Upper lobe of left lung (tissue), 6 donors: ENCODE data around the gene GAL3ST2. TPM values are rescaled to one million over a fixed set of nuclear protein-coding genes. Genes with fewer than 3 reads are reported as not detected.
A peak's percentile ranks its signal among the peaks of the same experiment; 100 is the strongest.

ENCODE experiments used
- ATAC-seq, 2 donors: fragments of 200-7000 bp; cut with Tn5 transposase; one replicate each; pipeline ENCODE4 v1.9.1; 2022; ENCODE audit warnings: mild to moderate bottlenecking in 2 of 2, moderate library complexity in 2 of 2; ENCODE audit not compliant: low FRiP score in 2 of 2
- DNase-seq, 2 donors: peaks; one replicate each; pipeline ENCODE4 v3.0.0-alpha.2; 2019 to 2020
- H3K27ac ChIP-seq, 4 donors: fragments of 200-600 bp; sonication (generic); one replicate each; pipeline ENCODE4 v1.5.1; 2016 to 2019
- H3K27me3 ChIP-seq, 4 donors: fragments of 200-600 bp; sonication (generic); one replicate each; pipeline ENCODE4 v1.5.1; 2017 to 2019
- H3K36me3 ChIP-seq, 4 donors: fragments of 200-600 bp; sonication (generic); one replicate each; pipeline ENCODE4 v1.5.1; 2016 to 2019
- H3K4me1 ChIP-seq, 4 donors: fragments of 200-600 bp; sonication (generic); one replicate each; pipeline ENCODE4 v1.5.1; 2018 to 2019
- H3K4me3 ChIP-seq, 4 donors: fragments of 200-600 bp; sonication (generic); one replicate each; pipeline ENCODE4 v1.5.1; 2017 to 2019; ENCODE audit warnings: mild to moderate bottlenecking in 2 of 4, moderate library complexity in 1 of 4
- H3K9me3 ChIP-seq, 4 donors: fragments of 200-600 bp; sonication (generic); one replicate each; pipeline ENCODE4 v1.5.1; 2018 to 2019
- EP300 ChIP-seq, 4 donors: sonication (generic); formaldehyde crosslinking; IDR thresholded peaks; one replicate each; pipeline ENCODE4 v1.5.1; 2017; ENCODE audit warnings: antibody characterized with exemption in 4 of 4, control low read depth in 2 of 4
- POLR2A ChIP-seq, 4 donors: fragments of 450-650 bp; IDR thresholded peaks; one replicate each; pipeline ENCODE4 v1.5.1; 2016 to 2017; ENCODE audit warnings: antibody characterized with exemption in 4 of 4, mild to moderate bottlenecking in 2 of 4
- POLR2AphosphoS5 ChIP-seq, 2 donors: sonication (generic); formaldehyde crosslinking; IDR thresholded peaks; one replicate each; pipeline ENCODE4 v1.5.1; 2017; ENCODE audit warnings: antibody characterized with exemption in 2 of 2
- WGBS, 2 donors: methylation state at CpG; one replicate each; pipeline ENCODE4 v1.1.5; 2017 to 2018; 5-methylcytosine and 5-hydroxymethylcytosine counted together
- total RNA-seq, 6 donors: library from RNA; depleted of rRNA in 4 of 6; stranded (reverse); fragments of >200 nt in 4 of 6; gene quantifications; one replicate each; pipeline versions ENCODE4 v1.1.0 to v1.2.1, GENCODE V29; 2016 to 2021
- TF ChIP-seq, protein P1 (sequence below), 6 experiments: fragments of 450-650 bp in 4 of 6; fragments of 200-600 bp in 2 of 6; sonication (generic) in 2 of 6; IDR thresholded peaks; one replicate each; pipeline ENCODE4 v1.5.1; 2016 to 2019; ENCODE audit warnings: antibody characterized with exemption in 6 of 6
- donor health status: DM: no; HTN: no; CAD: no; lungs with moderate emphysema.
- donor health status: DM: no; HTN: yes; CAD: no; lungs with severe emphysema.

The GAL3ST2 gene
- total RNA-seq, 6 donors from 2014 or later = 0.59 to 2.1 (median 0.91) TPM; not detected in 3

DNA sequence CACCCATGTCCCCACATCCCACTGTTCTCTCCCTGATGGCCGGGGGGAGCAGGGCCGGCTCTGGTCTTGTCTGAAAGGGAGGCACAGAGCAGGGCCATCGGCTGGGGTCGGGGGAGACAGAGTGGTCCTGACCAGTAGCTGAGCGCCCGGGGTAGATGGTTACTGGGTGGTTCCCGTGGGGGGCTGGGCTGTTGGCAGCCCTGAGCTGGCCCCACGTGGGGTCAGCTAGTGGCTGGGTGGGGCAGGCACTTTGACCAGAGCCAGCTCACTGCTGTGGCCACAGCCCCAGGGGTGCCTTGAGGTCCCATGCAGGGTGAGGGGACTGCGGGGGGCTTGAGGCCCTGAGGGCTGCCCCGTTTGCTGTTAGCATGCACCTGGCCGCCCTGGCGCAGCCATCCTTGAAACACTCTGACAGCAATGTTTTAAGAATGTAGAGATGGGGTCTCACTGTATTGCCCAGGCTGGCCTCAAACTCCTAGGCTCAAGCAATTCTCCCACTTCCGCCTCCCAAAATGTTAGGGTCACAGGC, 20.1 kb downstream of the GAL3ST2 start:
- WGBS, 2 donors = 88 to 95% methylated on average over 9 to 13 of the region's 13 CpGs
- TF ChIP-seq EP300 (IDR thresholded peaks at IDR 0.05) (no peak), POLR2A (IDR thresholded peaks at IDR 0.05) (no peak), POLR2AphosphoS5 (IDR thresholded peaks at IDR 0.05) (no peak)
- TF ChIP-seq, protein P1, sequence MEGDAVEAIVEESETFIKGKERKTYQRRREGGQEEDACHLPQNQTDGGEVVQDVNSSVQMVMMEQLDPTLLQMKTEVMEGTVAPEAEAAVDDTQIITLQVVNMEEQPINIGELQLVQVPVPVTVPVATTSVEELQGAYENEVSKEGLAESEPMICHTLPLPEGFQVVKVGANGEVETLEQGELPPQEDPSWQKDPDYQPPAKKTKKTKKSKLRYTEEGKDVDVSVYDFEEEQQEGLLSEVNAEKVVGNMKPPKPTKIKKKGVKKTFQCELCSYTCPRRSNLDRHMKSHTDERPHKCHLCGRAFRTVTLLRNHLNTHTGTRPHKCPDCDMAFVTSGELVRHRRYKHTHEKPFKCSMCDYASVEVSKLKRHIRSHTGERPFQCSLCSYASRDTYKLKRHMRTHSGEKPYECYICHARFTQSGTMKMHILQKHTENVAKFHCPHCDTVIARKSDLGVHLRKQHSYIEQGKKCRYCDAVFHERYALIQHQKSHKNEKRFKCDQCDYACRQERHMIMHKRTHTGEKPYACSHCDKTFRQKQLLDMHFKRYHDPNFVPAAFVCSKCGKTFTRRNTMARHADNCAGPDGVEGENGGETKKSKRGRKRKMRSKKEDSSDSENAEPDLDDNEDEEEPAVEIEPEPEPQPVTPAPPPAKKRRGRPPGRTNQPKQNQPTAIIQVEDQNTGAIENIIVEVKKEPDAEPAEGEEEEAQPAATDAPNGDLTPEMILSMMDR (IDR thresholded peaks at IDR 0.05) = no peak
- ATAC-seq (no peak), DNase-seq (peak; percentile 17 to 63)
- Histone ChIP-seq H3K4me3 (no peak overlapping the region), H3K27ac (no peak overlapping the region), H3K27me3 (no peaks in the 10 kb centered on the region), H3K4me1 (no peaks in the 10 kb centered on the region), H3K9me3 (no peaks in the 10 kb centered on the region), H3K36me3 (no peaks in the 10 kb centered on the region)

DNA sequence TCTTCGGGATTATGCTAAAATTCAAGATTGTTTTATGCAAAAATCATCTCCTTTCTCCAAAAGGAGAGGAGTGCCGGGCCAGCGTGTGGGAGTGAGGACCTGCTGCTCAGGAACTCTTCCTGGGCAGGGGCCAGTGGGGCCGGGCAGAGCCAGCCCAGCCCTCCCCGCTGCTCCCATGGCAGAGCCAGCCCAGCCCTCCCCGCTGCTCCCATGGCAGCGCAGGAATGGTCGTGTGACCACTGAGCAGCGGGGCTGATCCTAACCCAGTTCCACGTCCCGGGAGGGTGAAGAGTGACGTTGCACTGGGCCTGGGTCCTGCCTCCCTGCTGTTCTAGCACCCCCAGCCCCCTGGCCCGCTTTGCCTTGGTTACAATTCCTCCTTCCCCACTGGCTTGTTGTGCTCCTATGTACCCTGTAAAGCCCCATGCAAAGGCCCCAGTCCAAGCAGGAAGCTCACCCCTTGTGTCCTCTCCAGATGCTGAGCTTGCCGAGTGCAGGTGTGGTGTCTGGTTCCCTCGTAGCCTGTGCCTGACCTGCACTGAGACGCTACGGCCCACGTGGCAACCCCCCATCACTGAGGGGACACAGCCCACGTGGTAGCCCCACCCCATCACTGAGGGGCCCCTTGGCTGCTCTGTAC, 20.9 kb downstream of the GAL3ST2 start:
- 83 to 89% methylated on average over 7 to 19 of the region's 19 CpGs for WGBS, 2 donors
- Histone ChIP-seq H3K4me1 (no peaks in the 10 kb centered on the region), H3K9me3 (no peaks in the 10 kb centered on the region), H3K4me3 (no peak overlapping the region), H3K36me3 (no peaks in the 10 kb centered on the region), H3K27me3 (no peaks in the 10 kb centered on the region), H3K27ac (no peak overlapping the region)
- DNase-seq (peak; percentile 15 to 51), ATAC-seq (no peak)
- TF ChIP-seq POLR2A (IDR thresholded peaks at IDR 0.05) = no peak
- TF ChIP-seq EP300 (IDR thresholded peaks at IDR 0.05) = no peak

DNA sequence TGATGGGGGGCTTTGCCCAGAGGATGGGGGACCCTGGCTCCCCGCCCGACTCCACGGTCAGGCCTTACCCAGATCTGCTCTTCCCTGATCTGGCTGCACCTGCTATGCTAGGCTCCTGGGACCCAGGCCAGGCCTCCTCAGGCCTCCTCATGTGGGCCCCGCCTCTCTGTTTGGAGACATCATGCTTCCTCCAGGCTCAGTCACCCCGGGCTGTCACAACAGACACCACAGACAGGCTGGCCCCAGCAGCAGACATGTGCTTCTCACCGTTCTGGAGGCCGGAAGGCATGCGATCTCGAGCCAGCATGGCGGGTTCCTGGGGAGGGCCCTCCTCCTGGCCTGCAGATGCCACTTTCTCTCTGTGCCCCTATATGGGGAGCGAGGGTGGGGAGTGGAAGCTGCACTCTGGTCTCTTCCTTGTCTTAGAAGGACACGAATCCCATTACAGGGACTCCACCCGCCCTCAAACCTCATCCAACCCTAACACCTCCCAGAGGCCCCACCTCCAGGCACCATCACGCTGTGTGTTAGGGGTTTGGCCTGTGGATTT, 21.5 kb downstream of the GAL3ST2 start:
- no peak for DNase-seq

DNA sequence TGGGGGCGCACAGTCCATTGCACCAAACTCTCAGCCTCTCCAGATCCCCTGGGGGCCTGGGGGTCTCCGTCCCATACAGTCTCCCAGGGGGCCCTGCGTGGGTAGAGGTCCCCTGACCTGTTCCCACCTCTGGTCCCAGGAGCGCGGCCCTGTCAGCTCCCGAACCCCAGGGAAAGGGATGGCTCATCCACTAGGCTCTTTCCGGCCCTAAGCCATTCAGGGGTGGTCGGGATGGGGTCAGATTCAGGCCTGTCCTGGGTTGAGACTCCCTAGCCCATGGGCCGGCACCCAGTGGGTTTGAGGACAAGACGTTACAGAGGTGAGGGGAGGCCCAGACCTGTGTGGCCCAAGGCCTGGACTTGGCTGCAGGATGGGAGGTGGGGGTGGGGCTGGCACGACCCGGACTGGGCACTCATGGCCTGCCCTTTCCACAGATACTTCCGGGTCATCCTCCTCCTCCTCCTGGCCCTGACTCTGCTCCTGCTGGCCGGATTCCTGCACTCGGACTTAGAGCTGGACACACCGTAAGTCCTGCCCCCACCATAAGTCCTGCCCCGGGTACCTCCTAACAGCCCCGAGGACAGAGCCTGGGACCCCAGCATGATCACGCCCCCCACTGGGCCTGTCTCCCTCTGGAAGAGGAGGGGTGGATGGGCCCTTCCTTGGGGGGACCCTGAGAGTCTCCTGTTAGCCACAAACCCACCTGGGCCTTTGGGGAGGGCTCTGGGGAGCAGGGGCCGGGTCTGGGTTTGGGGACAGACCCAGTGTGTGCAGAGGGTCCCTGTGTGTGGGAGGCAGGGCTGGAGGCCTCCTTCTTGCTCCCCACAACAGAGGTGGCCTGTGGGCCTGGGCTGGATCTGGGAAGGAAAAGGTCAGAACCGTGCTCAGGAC, 22.3 kb downstream of the GAL3ST2 start:
- WGBS, 2 donors = 80 to 91% methylated on average over 4 to 21 of the region's 21 CpGs
- peaks cover 0 to 8% (median under 1%) of the 10 kb centered on the region in 4 donors for H3K27me3 ChIP-seq
- DNase-seq (peak in 1 of 2 donors; percentile 26), ATAC-seq (peak in 1 of 2 donors; percentile 1)
- H3K36me3 ChIP-seq = no peaks in the 10 kb centered on the region
- no peak overlapping the region for H3K27ac ChIP-seq
- peaks cover 2 to 10% (median 8%) of the 10 kb centered on the region in 4 donors for H3K4me1 ChIP-seq
- no peak for TF ChIP-seq POLR2AphosphoS5 (IDR thresholded peaks at IDR 0.05)
- TF ChIP-seq EP300 (IDR thresholded peaks at IDR 0.05) = no peak
- TF ChIP-seq, protein P1 (IDR thresholded peaks at IDR 0.05) = no peak
- no peak for TF ChIP-seq POLR2A (IDR thresholded peaks at IDR 0.05)
- no peak overlapping the region for H3K4me3 ChIP-seq
- no peaks in the 10 kb centered on the region for H3K9me3 ChIP-seq

More for the DNA sequence above, 21.5 kb downstream of the GAL3ST2 start:
- H3K36me3 ChIP-seq = no peaks in the 10 kb centered on the region
- H3K9me3 ChIP-seq = no peaks in the 10 kb centered on the region
- peaks cover 0 to under 1% (median 0%) of the 10 kb centered on the region in 4 donors for H3K27me3 ChIP-seq
- no peak for ATAC-seq
- H3K4me3 ChIP-seq = no peak overlapping the region
- no peak for TF ChIP-seq POLR2AphosphoS5 (IDR thresholded peaks at IDR 0.05)
- TF ChIP-seq, protein P1 (IDR thresholded peaks at IDR 0.05) = no peak
- no peak for TF ChIP-seq EP300 (IDR thresholded peaks at IDR 0.05)
- TF ChIP-seq POLR2A (IDR thresholded peaks at IDR 0.05) = no peak
- H3K4me1 ChIP-seq = peaks cover 0 to 3% (median under 1%) of the 10 kb centered on the region in 4 donors
- WGBS, 2 donors = 83 to 84% methylated on average over 8 to 14 of the region's 14 CpGs
- H3K27ac ChIP-seq = no peak overlapping the region
